ENCODE data around the gene EXTL1. TPM values are rescaled to one million over a fixed set of nuclear protein-coding genes. Genes with fewer than 3 reads are reported as not detected.
"Not testable (repeated sequence)": the region's sequence is repeated elsewhere in the genome, so short reads cannot be mapped to it uniquely, and the experiment has no call there.

Gene EXTL1
- total RNA-seq (2014; rRNA removed): 1.0 and 1.2 TPM in 2 replicates
- polyA plus RNA-seq (2012): 7.5 TPM

GRCh38 chr1:26021647-26022403 lies at the start of gene EXTL1:
TSS of gene EXTL1 (plus strand) at chr1:26021775. CDS start at chr1:26022647, 872 bp downstream.
- peak; percentile 62 for DNase-seq (ENCODE audit: low read depth)

- DNase-seq (ENCODE audit: low read depth): no peak
Measured at GRCh38 chr1:25971811-25972180, 49.8 kb upstream of the EXTL1 start.

GRCh38 chr1:25973610-25974321 lies 47.8 kb upstream of the EXTL1 start:
- DNase-seq (ENCODE audit: low read depth): no peak

- no peak for DNase-seq (ENCODE audit: low read depth)
Measured at GRCh38 chr1:25977801-25978200, 43.8 kb upstream of the EXTL1 start.

GRCh38 chr1:25978403-25978802 lies 43.2 kb upstream of the EXTL1 start:
- DNase-seq (ENCODE audit: low read depth): no peak

GRCh38 chr1:25979210-25979609 lies 42.4 kb upstream of the EXTL1 start:
- no peak for DNase-seq (ENCODE audit: low read depth)

GRCh38 chr1:25985171-25985570 lies 36.4 kb upstream of the EXTL1 start:
- DNase-seq (ENCODE audit: low read depth): no peak

GRCh38 chr1:25985670-25986069 lies 35.9 kb upstream of the EXTL1 start:
- DNase-seq (ENCODE audit: low read depth): no peak

- DNase-seq (ENCODE audit: low read depth): not testable (repeated sequence)
Measured at GRCh38 chr1:25986773-25987172, 34.8 kb upstream of the EXTL1 start.

- no peak for DNase-seq (ENCODE audit: low read depth)
Measured at GRCh38 chr1:25987951-25988350, 33.6 kb upstream of the EXTL1 start.

GRCh38 chr1:25989440-25990234 lies 31.9 kb upstream of the EXTL1 start:
- DNase-seq (ENCODE audit: low read depth): no peak

GRCh38 chr1:25990251-25990650 lies 31.3 kb upstream of the EXTL1 start:
- DNase-seq (ENCODE audit: low read depth): no peak

- no peak for DNase-seq (ENCODE audit: low read depth)
Measured at GRCh38 chr1:25990702-25991395, 30.7 kb upstream of the EXTL1 start.

- DNase-seq (ENCODE audit: low read depth): peak; percentile 30
Measured at GRCh38 chr1:25991937-25992688, 29.5 kb upstream of the EXTL1 start.

GRCh38 chr1:25992689-25993171 lies 28.8 kb upstream of the EXTL1 start:
- no peak for DNase-seq (ENCODE audit: low read depth)

GRCh38 chr1:25993197-25993951 lies 28.2 kb upstream of the EXTL1 start:
- peak; percentile 31 for DNase-seq (ENCODE audit: low read depth)

GRCh38 chr1:25994402-25995150 lies 27.0 kb upstream of the EXTL1 start:
- DNase-seq (ENCODE audit: low read depth): no peak

GRCh38 chr1:25996966-25997827 lies 24.4 kb upstream of the EXTL1 start:
- DNase-seq (ENCODE audit: low read depth): peak; percentile 75
